A549 (cell line): ENCODE results near the gene GNB1L. TPM values are rescaled to one million over a fixed set of nuclear protein-coding genes. Genes with fewer than 3 reads are reported as not detected.

Experiments
- ATAC-seq, 2 experiments: fragments of 200-7000 bp in 1 of 2; fragments of >200 bp in 1 of 2; cut with Nextera tagmentation in 1 of 2; cut with Tn5 transposase in 1 of 2; 3 replicates each; pipeline versions ENCODE4 v1.8.0 to v1.9.1; 2018 to 2020; ENCODE audit warnings: mild to moderate bottlenecking in 1 of 2, moderate library complexity in 1 of 2
- CTCF ChIA-PET: fragments of 300-600 bp; sonication (Branson Sonifier 250); formaldehyde crosslinking; extraction: SDS; loops from one replicate; lab custom pipeline; 2021; ENCODE audit warnings: antibody characterized with exemption, inconsistent platforms; lab: Yijun Ruan, JAX
- POLR2A ChIA-PET: fragments of 350-600 bp; formaldehyde crosslinking; extraction: SDS; loops from one replicate; lab custom pipeline; 2021; ENCODE audit warnings: antibody characterized with exemption, inconsistent platforms; lab: Yijun Ruan, JAX
- DNase-seq, 2 experiments: peaks; one replicate each; pipeline versions ENCODE4 v3.0.0 to v3.0.0-alpha.2; 2011 to 2016; ENCODE audit warnings: low read depth in 1 of 2, low spot score in 1 of 2
- FAIRE-seq: peaks from 2 replicates; lab custom pipeline; 2011; peaks lifted over from hg19 to GRCh38; lab: Jason Lieb, UNC
- H3K27ac ChIP-seq, 2 experiments: fragments of >200 bp; sonication (Bioruptor Twin); formaldehyde crosslinking; 3 replicates each; pipeline ENCODE4 v1.5.1; 2016 to 2017
- H3K4me1 ChIP-seq: fragments of >200 bp; sonication (Bioruptor Twin); formaldehyde crosslinking; 3 replicates; pipeline ENCODE4 v1.6.1; 2016
- H3K4me2 ChIP-seq: fragments of >200 bp; sonication (Bioruptor Twin); formaldehyde crosslinking; 3 replicates; pipeline ENCODE4 v1.6.1; 2016
- H3K4me3 ChIP-seq: fragments of >200 bp; sonication (Bioruptor Twin); formaldehyde crosslinking; 3 replicates; pipeline ENCODE4 v1.5.1; 2016
- H3K9me3 ChIP-seq: fragments of >200 bp; sonication (Bioruptor Twin); formaldehyde crosslinking; 3 replicates; pipeline ENCODE4 v1.6.1; 2016
- BCL3 ChIP-seq: fragments of >200 bp; sonication (Bioruptor Twin); formaldehyde crosslinking; IDR thresholded peaks from 3 replicates; pipeline ENCODE4 v1.6.1; 2016
- CEBPB ChIP-seq, 2 experiments: fragments of >200 bp in 1 of 2; sonication (Bioruptor Twin) in 1 of 2; formaldehyde crosslinking in 1 of 2; IDR thresholded peaks; 2 replicates each; pipeline ENCODE4 v1.6.1; 2012 to 2016
- CHD2 ChIP-seq: fragments of 150-350 bp; IDR thresholded peaks from 2 replicates; pipeline ENCODE4 v1.6.1; 2014; ENCODE audit warnings: low read length; ENCODE audit not compliant: partially characterized antibody
- CHD4 ChIP-seq: fragments of 200-600 bp; sonication (generic); IDR thresholded peaks from 2 replicates; pipeline ENCODE4 v1.6.1; 2016; ENCODE audit warnings: antibody characterized with exemption, mild to moderate bottlenecking, borderline replicate concordance
- EHMT2 ChIP-seq: fragments of 200-600 bp; sonication (generic); IDR thresholded peaks from 2 replicates; pipeline ENCODE4 v1.6.1; 2016; ENCODE audit warnings: antibody characterized with exemption, low read depth, mild to moderate bottlenecking, moderate library complexity
- FOSB ChIP-seq: fragments of 250-450 bp; sonication (Bioruptor Pico); IDR thresholded peaks from 2 replicates; pipeline ENCODE4 v1.5.0; 2020; ENCODE audit warnings: mild to moderate bottlenecking, moderate library complexity
- FOSL2 ChIP-seq, 2 experiments: fragments of 450-650 bp in 1 of 2; fragments of >200 bp in 1 of 2; sonication (Bioruptor Twin) in 1 of 2; formaldehyde crosslinking; IDR thresholded peaks; 2 replicates each; pipeline versions ENCODE4 v1.5.0 to v1.6.1; 2016 to 2020; ENCODE audit warnings: mild to moderate bottlenecking in 1 of 2, moderate library complexity in 1 of 2
- GATA3 ChIP-seq: IDR thresholded peaks from 2 replicates; pipeline ENCODE4 v1.6.1; 2012; ENCODE audit warnings: borderline replicate concordance
- HMGXB4 ChIP-seq: fragments of 250-450 bp; sonication (Bioruptor Pico); IDR thresholded peaks from 2 replicates; pipeline ENCODE4 v1.5.0; 2021; ENCODE audit warnings: mild to moderate bottlenecking, moderate library complexity, borderline replicate concordance
- HOXA7 ChIP-seq: fragments of 250-450 bp; sonication (Bioruptor Pico); IDR thresholded peaks from 2 replicates; pipeline ENCODE4 v1.5.0; 2020; ENCODE audit warnings: mild to moderate bottlenecking, moderate library complexity
- HOXB5 ChIP-seq: fragments of 250-450 bp; sonication (Bioruptor Pico); IDR thresholded peaks from 2 replicates; pipeline ENCODE4 v1.5.0; 2020; ENCODE audit warnings: mild to moderate bottlenecking, moderate library complexity
- JUNB ChIP-seq: fragments of >200 bp; sonication (Bioruptor Twin); formaldehyde crosslinking; IDR thresholded peaks from 2 replicates; pipeline ENCODE4 v1.6.1; 2016
- MAZ ChIP-seq: fragments of 150-350 bp; IDR thresholded peaks from 2 replicates; pipeline ENCODE4 v1.6.1; 2014; ENCODE audit warnings: antibody characterized with exemption, low read depth, low read length, borderline replicate concordance
- MYC ChIP-seq: IDR thresholded peaks from 2 replicates; pipeline ENCODE4 v1.6.1; 2012; ENCODE audit warnings: mild to moderate bottlenecking, inconsistent platforms, low read length, improper control_type of control experiment, borderline replicate concordance
- NFE2L2 ChIP-seq: fragments of 150-350 bp; conservative IDR thresholded peaks from 2 replicates; pipeline ENCODE4 v1.6.1; 2014; ENCODE audit warnings: low read length
- PBX3 ChIP-seq: IDR thresholded peaks from 2 replicates; pipeline ENCODE4 v1.6.1; 2012
- RAD21 ChIP-seq, 2 experiments: fragments of >200 bp in 1 of 2; sonication (Bioruptor Twin) in 1 of 2; formaldehyde crosslinking in 1 of 2; IDR thresholded peaks in 1 of 2; conservative IDR thresholded peaks in 1 of 2; 2 replicates in 1 of 2; 3 replicates in 1 of 2; pipeline ENCODE4 v1.6.1; 2012 to 2018; ENCODE audit warnings: inconsistent platforms in 1 of 2
- REST ChIP-seq: fragments of 200-600 bp; sonication (generic); IDR thresholded peaks from 2 replicates; pipeline ENCODE4 v1.6.1; 2016; ENCODE audit warnings: antibody characterized with exemption, mild to moderate bottlenecking, moderate library complexity
- ZC3H11A ChIP-seq: fragments of 450-650 bp; IDR thresholded peaks from 2 replicates; pipeline ENCODE4 v1.6.1; 2014; ENCODE audit warnings: antibody characterized with exemption, mild to moderate bottlenecking
- ZFP36 ChIP-seq: fragments of 450-650 bp; IDR thresholded peaks from 2 replicates; pipeline ENCODE4 v1.6.1; 2014; ENCODE audit warnings: borderline replicate concordance; ENCODE audit not compliant: partially characterized antibody
- WGBS: methylation state at CpG from one replicate; pipeline ENCODE4 v1.1.6; 2017; ENCODE audit errors: missing lambda C conversion rate; 5-methylcytosine and 5-hydroxymethylcytosine counted together
- polyA plus RNA-seq, 4 experiments: library from polyadenylated mRNA; depleted of rRNA in 3 of 4; stranded (reverse); fragments of >200 nt; fragmentation: RNase III in 1 of 4; extraction: RNeasy Plus Mini Kit Qiagen cat#74134 plus additional on column Dnase treatment in 1 of 4; gene quantifications; 2 replicates in 3 of 4; 3 replicates in 1 of 4; pipeline ENCODE4 v1.2.3, GENCODE V29; 2011 to 2017

GNB1L gene
- polyA plus RNA-seq, 2 of the 4 experiments (the other 2 are of a cell fraction), result 1.8 to 10.3 TPM

GRCh38 chr22:19796160-19796559 lies 58.5 kb downstream of the GNB1L start:
- no peak for TF ChIP-seq HOXA7 (CRISPR knock-in tag)
- no peak for TF ChIP-seq EHMT2
- no peak for TF ChIP-seq ZFP36
- no peak for TF ChIP-seq FOSB
- TF ChIP-seq BCL3, result no peak
- ATAC-seq, result no peak
- FAIRE-seq, result no peak
- Histone ChIP-seq H3K4me3 (no peak overlapping the region), H3K27ac (no peak overlapping the region), H3K4me2 (no peak overlapping the region), H3K4me1 (no peaks in the 10 kb centered on the region), H3K9me3 (no peaks in the 10 kb centered on the region)
- ChIA-PET POLR2A (no interaction called here), CTCF (no interaction called here)
- DNase-seq, result no peak
- 87% methylated on average over 6 of the region's 7 CpGs for WGBS

GRCh38 chr22:19795617-19796008 lies 59.1 kb downstream of the GNB1L start:
- CTCF ChIA-PET, result no interaction called here
- WGBS, result 79% methylated on average over 5 of the region's 6 CpGs
- H3K27ac ChIP-seq, result no peak overlapping the region
- DNase-seq (no peak), FAIRE-seq (no peak), ATAC-seq (no peak)
- POLR2A ChIA-PET, result no interaction called here
- H3K4me2 ChIP-seq, result no peak overlapping the region
- H3K4me1 ChIP-seq, result no peaks in the 10 kb centered on the region
- no peaks in the 10 kb centered on the region for H3K9me3 ChIP-seq
- no peak overlapping the region for H3K4me3 ChIP-seq
- TF ChIP-seq MYC, result no peak
- TF ChIP-seq JUNB, result no peak
- no peak for TF ChIP-seq CHD4
- TF ChIP-seq CHD2, result no peak
- TF ChIP-seq GATA3, result no peak
- no peak for TF ChIP-seq RAD21 (conservative IDR thresholded peaks at IDR 0.05 in 1 of 2, IDR thresholded peaks at IDR 0.05 in 1 of 2)
- TF ChIP-seq NFE2L2, result no peak
- TF ChIP-seq FOSL2 (IDR thresholded peaks at IDR 0.05), result no peak
- no peak for TF ChIP-seq FOSL2 (CRISPR knock-in tag; IDR thresholded peaks at IDR 0.05)
- TF ChIP-seq ZC3H11A, result no peak
- TF ChIP-seq CEBPB (IDR thresholded peaks at IDR 0.05), result no peak
- no peak for TF ChIP-seq MAZ
- no peak for TF ChIP-seq EHMT2
- TF ChIP-seq, all 56 proteins: peak for 0

GRCh38 chr22:19793661-19794310 lies 60.9 kb downstream of the GNB1L start:
- Histone ChIP-seq H3K4me1 (no peaks in the 10 kb centered on the region), H3K4me2 (no peak overlapping the region), H3K4me3 (no peak overlapping the region), H3K9me3 (no peaks in the 10 kb centered on the region), H3K27ac (no peak overlapping the region)
- WGBS, result 82% methylated on average over 2 of the region's 2 CpGs
- ATAC-seq (no peak), FAIRE-seq (no peak), DNase-seq (no peak)
- ChIA-PET CTCF (interaction anchor here (1.0 to 1.3 kb wide), 2 partner anchors 11 to 64 kb away, joined by 3 to 5 read pairs; no protein-coding TSS in a partner anchor), POLR2A (no interaction called here)
- TF ChIP-seq EHMT2, result no peak

GRCh38 chr22:19793161-19793560 lies 61.5 kb downstream of the GNB1L start:
- H3K4me1 ChIP-seq, result no peaks in the 10 kb centered on the region
- H3K4me2 ChIP-seq, result no peak overlapping the region
- WGBS, result 38% methylated on average over 2 of the region's 2 CpGs
- H3K9me3 ChIP-seq, result no peaks in the 10 kb centered on the region
- H3K27ac ChIP-seq, result no peak overlapping the region
- H3K4me3 ChIP-seq, result no peak overlapping the region
- ATAC-seq, result no peak
- POLR2A ChIA-PET, result no interaction called here
- DNase-seq, result no peak
- no peak for FAIRE-seq
- CTCF ChIA-PET, result interaction anchor here (1.0 to 1.3 kb wide), 2 partner anchors 10 to 63 kb away, joined by 3 to 5 read pairs; no protein-coding TSS in a partner anchor
- TF ChIP-seq MYC, result no peak
- TF ChIP-seq HOXB5, result no peak
- TF ChIP-seq HMGXB4 (CRISPR knock-in tag), result no peak
- TF ChIP-seq PBX3, result no peak
- TF ChIP-seq REST, result no peak
- no peak for TF ChIP-seq CEBPB (IDR thresholded peaks at IDR 0.05)
- no peak for TF ChIP-seq CHD4
